ENCODE data around the gene ITGB5. TPM values are rescaled to one million over a fixed set of nuclear protein-coding genes. Genes with fewer than 3 reads are reported as not detected.

The ITGB5 gene
- total and polyA plus RNA-seq, 4 experiments from 2014 or later = 0.94 to 5.4 (median 3.4) TPM; not detected in 1

DNA sequence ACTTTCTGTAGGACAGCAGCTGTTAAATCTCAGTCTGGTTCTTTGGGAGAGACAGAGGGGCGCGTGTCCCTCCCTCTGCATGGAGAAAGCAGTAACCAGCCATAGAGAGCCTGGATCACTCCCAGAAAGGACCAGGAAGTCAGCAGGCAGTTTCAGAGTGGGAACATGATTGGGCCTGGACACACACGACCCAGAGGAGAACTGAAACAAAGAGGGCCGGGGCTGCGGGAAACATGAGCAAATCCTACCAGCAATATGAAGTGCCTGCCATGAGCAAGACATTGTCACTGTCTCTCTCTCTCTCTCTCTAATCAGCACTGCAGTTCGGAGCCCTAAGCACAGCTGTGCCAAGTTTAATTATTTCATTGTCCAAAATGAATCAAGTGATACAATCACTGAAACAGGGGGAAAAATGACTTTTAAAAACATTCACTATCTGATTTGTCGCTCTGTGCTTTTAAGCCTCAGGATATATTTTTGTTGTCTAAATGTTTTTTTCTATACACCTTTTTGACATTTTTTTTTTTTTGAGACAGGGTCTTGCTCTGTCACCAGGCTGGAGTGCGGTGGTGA, 29.8 kb upstream of the ITGB5 start:
- Mint-ChIP-seq H3K27ac (no peak overlapping the region), H3K4me1 (no peaks in the 10 kb centered on the region), H3K36me3 (no peaks in the 10 kb centered on the region), H3K4me3 (no peak overlapping the region), H3K9me3 (peaks cover 0 to 2% (median 0%) of the 10 kb centered on the region in 8 donors), H3K27me3 (peaks cover 10 to 14% of the 10 kb centered on the region in 2 donors)
- intact Hi-C loops (cut with micrococcal nuclease) = no loop called here
- ChIA-PET CTCF (ENCODE audit: partially characterized antibody) (interaction anchor here (0.8 kb wide), 1 partner anchor 10 kb away, joined by 3 read pairs; no protein-coding TSS in a partner anchor), POLR2A (ENCODE audit: partially characterized antibody) (no interaction called here)
- H3K4me1 ChIP-seq (ENCODE audit: insufficient read depth, low read length) = no peaks in the 10 kb centered on the region
- no peak overlapping the region for H3K27ac ChIP-seq (ENCODE audit: low read depth, low read length)
- no peaks in the 10 kb centered on the region for H3K9me3 ChIP-seq (ENCODE audit: control insufficient read depth in 1 of 2, low read length in 2 of 2)
- no peaks in the 10 kb centered on the region for H3K36me3 ChIP-seq (ENCODE audit: insufficient read depth, low read length)
- H3K27me3 ChIP-seq (ENCODE audit: insufficient read depth, low read length) = no peaks in the 10 kb centered on the region
- H3K4me3 ChIP-seq (ENCODE audit: low read length in 2 of 2) = no peak overlapping the region
- no peak for DNase-seq

DNA sequence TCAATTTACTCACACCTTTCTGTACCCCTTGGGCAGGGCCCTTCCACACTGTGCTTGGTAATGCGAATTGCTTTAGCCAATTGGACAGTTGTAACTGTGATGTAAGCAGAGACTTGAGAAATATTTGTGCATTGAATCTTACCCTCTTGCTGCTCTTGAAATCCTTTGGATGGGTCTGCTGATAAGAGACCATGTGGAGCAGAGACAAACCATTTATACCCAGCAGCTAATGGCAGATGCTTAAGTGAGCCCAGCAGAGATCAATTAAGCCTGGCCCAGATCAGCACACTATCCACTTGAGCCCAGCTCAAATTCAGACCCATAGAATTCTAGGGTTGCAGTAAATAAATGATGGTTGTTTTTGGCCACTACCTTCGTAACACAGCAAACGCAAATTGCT, 28.1 kb upstream of the ITGB5 start:
- Histone ChIP-seq H3K27ac (ENCODE audit: low read depth, low read length) (no peak overlapping the region), H3K27me3 (ENCODE audit: insufficient read depth, low read length) (no peaks in the 10 kb centered on the region), H3K4me1 (ENCODE audit: insufficient read depth, low read length) (no peaks in the 10 kb centered on the region), H3K4me3 (ENCODE audit: low read length in 2 of 2) (no peak overlapping the region), H3K36me3 (ENCODE audit: insufficient read depth, low read length) (no peaks in the 10 kb centered on the region), H3K9me3 (ENCODE audit: control insufficient read depth in 1 of 2, low read length in 2 of 2) (no peaks in the 10 kb centered on the region)
- Mint-ChIP-seq H3K27ac (no peak overlapping the region), H3K27me3 (peaks cover 12% of the 10 kb centered on the region in 2 donors), H3K4me3 (no peak overlapping the region), H3K36me3 (no peaks in the 10 kb centered on the region), H3K4me1 (no peaks in the 10 kb centered on the region), H3K9me3 (peaks cover 0 to 2% (median 0%) of the 10 kb centered on the region in 8 donors)
- no peak for DNase-seq
- intact Hi-C loops (cut with micrococcal nuclease) = no loop called here
- POLR2A ChIA-PET (ENCODE audit: partially characterized antibody) = no interaction called here
- CTCF ChIA-PET (ENCODE audit: partially characterized antibody) = interaction anchor here (1.0 to 1.6 kb wide), 2 partner anchors 14 to 15 kb away, joined by 4 to 5 read pairs; no protein-coding TSS in a partner anchor

DNA sequence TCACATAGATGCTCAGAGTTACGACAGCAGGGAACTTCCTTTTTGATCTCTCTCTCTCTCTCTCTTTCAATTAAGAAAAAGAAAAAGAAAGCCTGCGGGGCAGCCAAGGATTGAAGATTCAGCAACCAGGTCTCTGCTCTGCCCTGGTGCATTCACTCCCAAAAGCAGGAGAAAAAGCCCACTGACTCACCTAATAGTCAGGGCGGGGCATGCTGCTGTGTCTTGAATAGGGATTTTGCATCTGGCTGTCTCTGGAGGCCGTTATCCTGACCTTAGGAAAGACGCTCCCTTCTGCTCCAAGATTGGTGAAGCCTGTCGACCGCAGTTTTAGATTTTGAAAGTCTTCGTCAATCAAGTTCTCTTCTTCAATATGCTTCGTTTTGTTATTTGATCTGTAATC, 20.8 kb upstream of the ITGB5 start:
- CTCF ChIA-PET (ENCODE audit: partially characterized antibody) = no interaction called here
- H3K9me3 ChIP-seq (ENCODE audit: control insufficient read depth in 1 of 2, low read length in 2 of 2) = no peaks in the 10 kb centered on the region
- DNase-seq = no peak
- H3K27me3 ChIP-seq (ENCODE audit: insufficient read depth, low read length) = no peaks in the 10 kb centered on the region
- H3K4me3 ChIP-seq (ENCODE audit: low read length in 2 of 2) = no peak overlapping the region
- peaks cover 7 to 11% of the 10 kb centered on the region in 2 donors for H3K27me3 Mint-ChIP-seq
- H3K4me3 Mint-ChIP-seq = no peak overlapping the region
- H3K9me3 Mint-ChIP-seq = no peaks in the 10 kb centered on the region
- POLR2A ChIA-PET (ENCODE audit: partially characterized antibody) = no interaction called here
- no peak overlapping the region for H3K27ac Mint-ChIP-seq
- no peaks in the 10 kb centered on the region for H3K36me3 Mint-ChIP-seq
- no peak overlapping the region for H3K27ac ChIP-seq (ENCODE audit: low read depth, low read length)
- H3K36me3 ChIP-seq (ENCODE audit: insufficient read depth, low read length) = no peaks in the 10 kb centered on the region
- intact Hi-C loops (cut with micrococcal nuclease) = no loop called here
- no peaks in the 10 kb centered on the region for H3K4me1 Mint-ChIP-seq
- H3K4me1 ChIP-seq (ENCODE audit: insufficient read depth, low read length) = no peaks in the 10 kb centered on the region

- Mint-ChIP-seq H3K36me3 (no peaks in the 10 kb centered on the region), H3K4me3 (no peak overlapping the region), H3K9me3 (no peaks in the 10 kb centered on the region), H3K27ac (peak overlapping the region in 1 of 7 donors; percentile 41), H3K4me1 (peaks cover 4 to 12% (median 4%) of the 10 kb centered on the region in 4 donors), H3K27me3 (peaks cover 7 to 13% of the 10 kb centered on the region in 2 donors)
- H3K27ac ChIP-seq (ENCODE audit: low read depth, low read length) = no peak overlapping the region
- no peaks in the 10 kb centered on the region for H3K4me1 ChIP-seq (ENCODE audit: insufficient read depth, low read length)
- intact Hi-C loops (cut with micrococcal nuclease) = loop anchor here (5.0 kb wide), 1 partner anchor 338 kb away; no protein-coding TSS in a partner anchor
- no peaks in the 10 kb centered on the region for H3K36me3 ChIP-seq (ENCODE audit: insufficient read depth, low read length)
- no peaks in the 10 kb centered on the region for H3K9me3 ChIP-seq (ENCODE audit: control insufficient read depth in 1 of 2, low read length in 2 of 2)
- ChIA-PET POLR2A (ENCODE audit: partially characterized antibody) (no interaction called here), CTCF (ENCODE audit: partially characterized antibody) (interaction anchor here (0.7 to 7.2 kb wide), 3 partner anchors 118 to 538 kb away, joined by 4 to 291 read pairs (median 4); no protein-coding TSS in a partner anchor)
- H3K4me3 ChIP-seq (ENCODE audit: low read length in 2 of 2) = no peak overlapping the region
- peaks cover 4% of the 10 kb centered on the region for H3K27me3 ChIP-seq (ENCODE audit: insufficient read depth, low read length)
- DNase-seq = no peak
These were observed 17.8 kb upstream of the ITGB5 start for GRCh38 chr3:124904835-124905492.

DNA sequence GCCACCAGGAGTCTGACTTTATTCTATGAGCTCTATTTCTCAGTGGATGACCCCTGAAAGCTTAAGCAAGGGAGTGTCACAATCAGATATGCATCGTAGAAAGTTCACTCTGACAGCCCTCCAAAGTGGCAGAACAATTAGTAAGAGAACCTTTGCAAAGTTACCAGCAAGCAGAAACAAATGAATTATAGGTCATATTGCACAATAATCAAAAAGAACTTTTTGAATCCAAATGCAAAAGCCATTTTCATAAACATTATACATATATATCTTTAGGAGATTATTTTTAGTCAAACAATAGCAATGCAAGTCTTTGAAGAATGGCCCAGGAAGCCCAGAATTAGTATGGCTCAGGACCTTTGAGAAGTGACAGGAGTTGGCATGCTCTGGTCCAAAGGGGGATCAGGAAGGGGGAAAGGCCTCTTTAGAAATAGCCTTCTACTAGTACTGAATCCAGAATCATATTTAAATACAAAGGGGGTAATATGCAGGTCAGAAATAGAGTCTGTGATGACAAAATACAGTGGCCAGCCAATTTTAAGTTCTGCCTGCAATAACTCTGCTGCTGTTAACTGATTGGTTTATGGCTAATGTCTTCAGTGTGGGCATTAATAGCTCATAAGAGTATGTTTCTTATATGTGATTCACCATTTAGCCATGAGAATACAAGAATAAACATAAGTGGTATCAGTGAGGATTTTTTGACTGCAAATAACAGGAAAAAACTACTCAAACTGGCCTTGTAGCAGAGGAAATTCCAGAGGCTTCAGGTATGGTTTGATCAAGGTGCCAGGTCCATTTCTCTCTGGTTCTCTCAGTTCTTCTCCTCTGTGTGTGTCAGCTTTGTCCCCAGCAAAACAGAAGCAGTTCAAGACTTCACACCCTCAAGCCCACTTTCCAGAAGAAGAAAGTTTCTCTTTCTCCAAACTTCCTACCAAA, 17.0 kb upstream of the ITGB5 start:
- peaks cover 7 to 13% of the 10 kb centered on the region in 2 donors for H3K27me3 Mint-ChIP-seq
- ChIA-PET CTCF (ENCODE audit: partially characterized antibody) (interaction anchor here (1.2 to 7.2 kb wide), 4 partner anchors 14 to 142 kb away, joined by 4 to 291 read pairs (median 38); no protein-coding TSS in a partner anchor), POLR2A (ENCODE audit: partially characterized antibody) (no interaction called here)
- no peaks in the 10 kb centered on the region for H3K36me3 Mint-ChIP-seq
- H3K9me3 Mint-ChIP-seq = no peaks in the 10 kb centered on the region
- no peaks in the 10 kb centered on the region for H3K36me3 ChIP-seq (ENCODE audit: insufficient read depth, low read length)
- no peaks in the 10 kb centered on the region for H3K9me3 ChIP-seq (ENCODE audit: control insufficient read depth in 1 of 2, low read length in 2 of 2)
- H3K4me1 ChIP-seq (ENCODE audit: insufficient read depth, low read length) = no peaks in the 10 kb centered on the region
- DNase-seq = no peak
- H3K27me3 ChIP-seq (ENCODE audit: insufficient read depth, low read length) = peaks cover 4% of the 10 kb centered on the region
- peaks cover 4 to 12% (median 4%) of the 10 kb centered on the region in 4 donors for H3K4me1 Mint-ChIP-seq
- H3K4me3 ChIP-seq (ENCODE audit: low read length in 2 of 2) = no peak overlapping the region
- peak overlapping the region in 1 of 7 donors; percentile 41 for H3K27ac Mint-ChIP-seq
- H3K27ac ChIP-seq (ENCODE audit: low read depth, low read length) = no peak overlapping the region
- no peak overlapping the region for H3K4me3 Mint-ChIP-seq
- intact Hi-C loops (cut with micrococcal nuclease) = loop anchor here (5.0 kb wide), 1 partner anchor 337 kb away; no protein-coding TSS in a partner anchor

DNA sequence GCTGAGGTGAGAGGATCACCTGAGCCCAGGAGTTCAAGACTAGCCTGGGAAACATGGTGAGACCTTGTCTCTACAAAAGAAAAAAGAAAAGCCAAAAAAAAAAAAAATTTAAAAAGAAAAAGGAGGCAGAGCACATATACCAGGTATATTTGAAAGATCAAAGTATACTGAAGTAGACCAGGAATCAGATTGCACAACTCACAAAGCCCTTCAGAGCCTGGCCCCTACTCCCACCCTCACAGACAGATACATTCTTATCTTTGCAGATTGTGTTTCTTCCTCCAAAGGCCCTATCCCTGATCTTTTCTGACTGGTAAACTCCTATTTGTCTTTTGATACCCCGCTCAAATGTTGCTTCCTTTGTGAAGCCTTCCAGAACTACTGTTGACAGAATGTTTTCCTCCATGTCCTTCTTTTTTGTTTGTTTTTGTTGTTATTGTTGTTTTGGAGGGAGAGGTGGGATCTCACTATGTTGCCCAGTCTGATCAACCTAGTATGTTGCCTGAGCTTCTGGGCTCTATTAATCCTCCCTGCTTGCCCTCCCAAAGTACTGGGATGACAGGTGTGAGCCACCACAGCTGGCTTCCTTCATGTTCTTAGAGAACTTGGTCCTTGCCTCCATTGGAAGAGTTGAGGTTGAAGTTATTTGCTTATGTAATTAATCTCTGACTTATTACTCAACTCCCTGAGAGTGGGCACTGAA, 9.8 kb upstream of the ITGB5 start:
- Mint-ChIP-seq H3K27ac (peak overlapping the region in 1 of 7 donors; percentile 2), H3K9me3 (no peaks in the 10 kb centered on the region), H3K27me3 (peaks cover 0 to 6% of the 10 kb centered on the region in 2 donors), H3K4me1 (peaks cover 4 to 12% (median 4%) of the 10 kb centered on the region in 4 donors), H3K36me3 (no peaks in the 10 kb centered on the region), H3K4me3 (no peak overlapping the region)
- H3K27ac ChIP-seq (ENCODE audit: low read depth, low read length) = no peak overlapping the region
- intact Hi-C loops (cut with micrococcal nuclease) = no loop called here
- no peaks in the 10 kb centered on the region for H3K36me3 ChIP-seq (ENCODE audit: insufficient read depth, low read length)
- no peak overlapping the region for H3K4me3 ChIP-seq (ENCODE audit: low read length in 2 of 2)
- no peaks in the 10 kb centered on the region for H3K4me1 ChIP-seq (ENCODE audit: insufficient read depth, low read length)
- H3K27me3 ChIP-seq (ENCODE audit: insufficient read depth, low read length) = no peaks in the 10 kb centered on the region
- DNase-seq = no peak
- H3K9me3 ChIP-seq (ENCODE audit: control insufficient read depth in 1 of 2, low read length in 2 of 2) = no peaks in the 10 kb centered on the region
- ChIA-PET CTCF (ENCODE audit: partially characterized antibody) (interaction anchor here (3.6 kb wide), 1 partner anchor 136 kb away, joined by 17 read pairs; no protein-coding TSS in a partner anchor), POLR2A (ENCODE audit: partially characterized antibody) (no interaction called here)

Measured in CD4-positive, alpha-beta memory T cell (primary cell).